SIG-M5 treated with dmso at 0.1 percent for 504 hours (cell line): ENCODE results near the gene GSG1L.
A peak's percentile ranks its signal among the peaks of the same experiment; 100 is the strongest.

Experiments used
- DNase-seq: peaks from one replicate; lab custom pipeline; 2025; ENCODE audit not compliant: unreplicated experiment; lab: John Stamatoyannopoulos, UW

GSG1L gene

DNA sequence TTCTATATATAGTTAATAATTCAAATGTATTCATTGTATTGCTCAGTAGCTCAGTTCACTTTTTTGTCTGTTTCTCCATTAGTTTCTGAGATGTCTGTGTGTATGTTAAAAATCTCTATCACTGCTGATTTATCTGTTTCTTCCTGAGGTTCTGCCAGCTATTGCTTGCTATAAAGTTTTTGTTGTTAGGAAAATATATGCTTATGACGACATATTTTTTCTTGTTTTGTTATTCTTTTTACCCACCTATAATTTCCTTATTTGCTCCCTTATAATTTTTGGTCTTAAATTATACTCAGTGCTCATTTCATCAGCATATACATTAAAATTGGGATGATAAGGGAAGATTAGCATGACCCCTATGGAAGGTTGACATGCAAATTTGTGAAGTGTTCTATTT lies 200.6 kb downstream of the GSG1L start:
- DNase-seq = no peak

DNA sequence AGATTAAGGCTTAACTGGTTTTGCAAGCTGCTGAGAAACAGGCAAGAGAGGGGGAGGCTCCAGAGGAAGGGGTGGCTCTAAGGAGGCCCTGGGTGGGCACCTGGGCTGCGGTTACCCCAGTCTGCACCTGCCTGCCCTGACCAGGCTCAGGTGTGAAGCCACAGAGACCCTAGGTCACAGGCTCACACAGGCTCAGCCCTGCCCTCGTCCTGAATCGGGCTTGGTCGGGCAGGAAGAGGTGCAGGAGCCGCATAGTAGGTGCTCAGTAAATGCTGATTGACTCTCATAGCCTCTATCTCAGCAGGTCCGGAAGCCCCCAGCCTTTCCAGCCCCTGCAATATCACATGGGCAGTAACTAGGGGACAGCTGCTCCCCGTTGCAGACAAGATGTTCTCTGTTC lies 203.4 kb downstream of the GSG1L start:
- no peak for DNase-seq

DNA sequence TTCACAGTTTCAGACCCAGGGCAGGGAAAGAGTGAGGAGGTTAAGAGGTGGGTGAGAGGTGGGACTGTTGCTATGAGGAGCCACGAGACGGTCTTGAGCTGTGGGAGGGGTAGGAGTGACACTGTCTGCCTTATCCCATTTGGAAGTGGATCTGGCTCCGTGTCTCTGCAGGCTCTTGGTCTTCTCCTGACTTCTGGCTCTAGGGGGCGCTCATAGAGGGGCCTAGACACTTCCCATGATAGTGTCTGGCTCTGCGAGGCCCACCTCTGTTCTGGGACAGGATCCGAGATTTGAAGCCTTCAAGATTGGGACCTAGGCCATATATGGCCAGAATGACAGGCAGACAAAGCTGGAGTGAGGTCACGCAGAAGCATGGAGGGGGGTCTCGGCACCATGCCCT lies 204.5 kb downstream of the GSG1L start:
- DNase-seq = no peak

DNA sequence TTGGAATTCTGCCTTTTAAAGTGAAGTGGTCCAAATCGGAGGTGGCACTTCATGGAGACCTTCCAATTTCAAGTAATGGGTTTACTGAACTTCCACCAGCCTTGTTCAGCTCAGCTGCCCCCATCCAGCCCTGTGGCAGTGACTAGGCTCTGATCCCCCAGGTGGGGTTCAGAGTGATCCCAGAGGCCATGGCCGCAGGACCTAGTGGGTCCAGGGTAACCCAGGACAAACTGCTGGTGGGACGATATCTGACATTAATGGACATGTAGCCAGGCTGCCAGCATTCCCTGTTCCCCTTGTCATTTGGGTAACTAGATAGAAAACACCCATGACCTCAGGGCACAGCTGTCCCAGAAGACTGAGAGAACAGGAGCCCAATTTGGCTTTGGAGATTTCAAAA lies 209.9 kb downstream of the GSG1L start:
- no peak for DNase-seq

DNA sequence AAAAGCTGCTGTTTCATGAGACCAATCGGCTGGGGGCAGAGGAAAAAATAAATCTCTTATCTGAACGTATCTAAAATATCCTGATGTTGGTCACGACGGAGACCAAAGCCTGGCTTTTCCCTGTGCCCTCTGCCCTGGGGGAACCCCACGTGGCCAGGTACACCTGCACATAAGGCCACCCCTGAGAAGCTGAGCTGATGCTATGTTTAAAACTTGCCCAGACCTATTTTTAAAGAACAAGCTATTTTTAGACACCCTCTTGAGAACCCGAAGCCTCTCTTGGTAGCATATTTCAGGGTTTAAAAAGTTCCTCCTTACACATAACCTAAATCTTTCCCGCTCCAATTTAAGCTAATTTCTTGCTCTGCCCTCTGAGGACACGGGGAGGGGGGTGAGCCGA lies 210.4 kb downstream of the GSG1L start:
- no peak for DNase-seq

DNA sequence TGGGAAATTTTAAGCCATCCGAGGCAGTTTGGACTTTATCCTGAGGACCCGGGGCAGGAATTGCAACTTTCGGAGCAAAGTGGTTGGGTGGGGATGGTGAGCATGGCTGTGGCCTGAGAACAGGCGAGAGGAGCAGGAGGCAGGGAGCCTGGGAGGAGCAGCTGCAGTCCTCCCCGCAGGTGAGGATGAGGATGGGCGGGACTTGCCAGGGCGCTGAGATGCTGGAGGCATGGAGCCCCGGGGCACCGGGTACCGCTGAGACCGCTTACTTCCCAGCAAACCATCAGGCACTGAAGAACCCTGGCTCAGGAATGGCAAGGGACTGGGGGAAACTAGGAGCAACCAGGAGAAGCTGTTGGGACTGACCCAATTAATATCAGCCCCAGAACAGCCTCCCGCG lies 210.8 kb downstream of the GSG1L start:
- no peak for DNase-seq

DNA sequence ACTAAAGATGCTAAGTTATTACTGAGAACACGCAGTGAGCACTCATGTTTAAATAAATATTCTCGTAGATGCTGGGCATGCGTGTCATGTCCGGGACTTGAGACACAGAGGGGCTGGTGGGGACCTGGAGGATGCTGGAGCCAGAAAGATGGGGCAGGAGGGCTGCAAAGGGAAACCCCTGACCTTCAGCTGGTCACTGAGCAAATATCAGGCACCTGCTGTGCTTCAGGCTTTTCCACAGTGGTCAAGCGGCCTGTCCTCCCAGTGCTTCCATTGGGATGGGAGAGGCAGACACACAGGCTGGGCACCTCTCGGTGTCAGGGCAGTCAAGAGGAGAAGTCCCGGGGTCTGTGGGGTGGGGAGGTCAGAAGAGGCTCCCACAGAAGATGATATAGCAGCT lies 211.4 kb downstream of the GSG1L start:
- DNase-seq = no peak

DNA sequence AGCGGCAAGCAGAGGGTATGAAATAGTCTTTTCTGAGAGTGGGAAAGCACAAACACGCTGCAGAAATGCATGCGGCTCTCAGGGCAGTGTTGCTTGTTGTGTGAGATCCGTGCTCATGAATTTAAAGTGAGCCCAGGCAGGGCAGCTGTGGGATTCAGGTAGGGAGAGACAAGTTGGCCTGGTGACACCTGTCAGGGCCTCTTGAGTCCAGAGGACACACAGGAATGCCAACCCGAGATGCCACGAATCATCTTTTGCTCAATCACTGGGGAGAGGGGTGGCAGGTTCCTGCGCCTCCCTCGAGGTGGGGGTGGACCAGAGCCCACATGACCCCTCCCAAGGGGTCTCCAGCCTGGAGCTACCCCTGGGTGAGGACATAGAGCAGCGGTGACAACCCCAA lies 211.9 kb downstream of the GSG1L start:
- no peak for DNase-seq

DNA sequence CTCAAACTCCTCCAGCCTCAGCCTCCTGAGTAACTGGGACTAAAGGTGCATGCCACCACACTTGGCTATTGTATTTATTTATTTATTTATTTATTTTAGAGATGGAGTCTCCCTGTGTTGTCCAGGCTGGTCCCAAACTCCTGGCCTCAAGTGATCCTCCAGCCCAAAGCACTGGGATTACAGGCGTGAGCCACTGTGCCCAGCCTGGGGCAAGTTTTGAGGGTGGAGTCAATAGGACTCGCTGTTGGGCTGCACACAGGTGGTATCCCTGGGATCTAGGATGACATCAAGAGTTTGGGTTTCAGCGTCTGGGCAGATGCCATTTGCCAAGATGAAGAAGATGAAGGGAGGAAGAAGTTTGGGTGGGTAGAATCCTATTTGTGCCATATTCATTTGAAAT lies 213.9 kb downstream of the GSG1L start:
- DNase-seq = no peak

DNA sequence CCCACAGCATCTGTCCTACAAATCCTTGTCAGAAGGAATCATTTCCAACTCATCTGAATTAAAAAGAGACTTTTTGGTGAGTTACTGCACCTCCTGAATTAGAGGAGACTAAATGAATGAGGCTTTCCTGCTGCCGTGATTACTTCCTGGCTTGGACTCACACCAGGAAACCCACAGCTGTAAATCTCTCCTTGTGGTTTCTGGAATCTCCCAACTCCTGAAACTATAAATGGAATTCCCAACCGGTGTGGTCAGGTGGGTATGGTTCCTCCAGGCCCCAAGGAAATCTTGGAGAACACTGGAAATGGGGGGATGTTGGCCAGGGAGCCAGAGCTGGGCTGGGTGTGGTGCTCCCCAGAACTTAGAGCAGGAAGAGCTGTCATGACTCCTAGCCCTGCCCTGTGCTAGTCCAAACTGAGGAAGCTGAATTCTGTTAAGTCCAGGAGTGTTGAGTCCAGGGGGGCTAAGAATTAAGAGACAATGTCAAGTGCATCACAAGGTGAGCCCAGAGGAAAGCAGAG lies 216.4 kb downstream of the GSG1L start:
- DNase-seq = no peak

DNA sequence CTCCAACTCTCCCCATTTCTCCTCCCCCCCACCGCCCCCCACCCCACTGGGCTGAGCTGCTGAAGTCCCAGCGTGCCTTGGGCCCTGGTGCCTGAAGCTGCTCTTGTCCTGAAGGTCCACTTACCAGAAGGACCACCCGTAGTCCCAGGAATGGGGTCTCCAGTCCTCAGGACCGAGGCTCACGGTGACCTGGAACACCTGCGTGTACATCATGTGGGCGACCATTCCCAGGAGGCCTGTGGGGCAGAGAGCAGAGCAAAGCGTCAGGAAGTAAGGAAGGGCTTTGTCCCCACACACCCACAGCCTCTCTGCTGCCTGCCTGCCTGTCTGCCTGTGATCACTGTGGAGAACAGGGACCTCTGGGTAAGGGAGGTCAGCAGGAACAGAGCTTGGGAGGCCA lies 218.7 kb downstream of the GSG1L start:
- no peak for DNase-seq

DNA sequence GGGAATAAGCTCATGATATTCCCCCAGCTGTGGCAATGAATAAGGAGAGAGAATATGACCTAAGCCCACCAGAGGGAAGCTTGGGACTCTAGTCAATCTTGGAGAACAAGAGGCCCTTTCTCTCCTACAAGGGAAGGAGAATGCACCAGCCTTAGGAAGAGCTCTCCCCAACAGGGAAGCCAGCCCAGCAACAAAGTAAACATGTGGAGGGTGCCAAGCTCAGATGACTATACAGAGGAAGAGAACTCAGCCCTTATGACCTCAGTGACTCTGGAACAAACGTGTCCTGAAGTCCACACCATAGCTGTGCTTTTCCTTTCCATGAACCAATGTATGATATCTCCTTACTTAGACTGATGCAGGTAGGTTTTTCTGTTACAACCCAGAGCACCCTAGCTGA lies 219.7 kb downstream of the GSG1L start:
- DNase-seq = no peak

DNA sequence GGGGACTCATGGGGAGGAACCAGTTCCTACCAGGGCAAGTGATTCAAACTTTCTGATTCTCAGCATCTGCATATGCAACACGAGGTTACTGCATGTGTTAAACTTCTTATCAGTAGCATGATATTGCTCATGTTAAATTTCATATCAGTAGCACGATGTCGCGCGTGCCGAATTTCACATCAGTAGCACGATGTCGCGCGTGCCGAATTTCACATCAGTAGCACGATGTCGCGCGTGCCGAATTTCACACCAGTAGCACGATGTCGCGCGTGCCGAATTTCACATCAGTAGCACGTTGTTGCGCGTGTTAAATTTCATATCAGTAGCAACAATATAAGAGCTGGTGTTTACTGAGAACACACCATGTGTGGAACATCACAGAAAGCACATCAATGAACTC lies 221.6 kb downstream of the GSG1L start:
- no peak for DNase-seq

DNA sequence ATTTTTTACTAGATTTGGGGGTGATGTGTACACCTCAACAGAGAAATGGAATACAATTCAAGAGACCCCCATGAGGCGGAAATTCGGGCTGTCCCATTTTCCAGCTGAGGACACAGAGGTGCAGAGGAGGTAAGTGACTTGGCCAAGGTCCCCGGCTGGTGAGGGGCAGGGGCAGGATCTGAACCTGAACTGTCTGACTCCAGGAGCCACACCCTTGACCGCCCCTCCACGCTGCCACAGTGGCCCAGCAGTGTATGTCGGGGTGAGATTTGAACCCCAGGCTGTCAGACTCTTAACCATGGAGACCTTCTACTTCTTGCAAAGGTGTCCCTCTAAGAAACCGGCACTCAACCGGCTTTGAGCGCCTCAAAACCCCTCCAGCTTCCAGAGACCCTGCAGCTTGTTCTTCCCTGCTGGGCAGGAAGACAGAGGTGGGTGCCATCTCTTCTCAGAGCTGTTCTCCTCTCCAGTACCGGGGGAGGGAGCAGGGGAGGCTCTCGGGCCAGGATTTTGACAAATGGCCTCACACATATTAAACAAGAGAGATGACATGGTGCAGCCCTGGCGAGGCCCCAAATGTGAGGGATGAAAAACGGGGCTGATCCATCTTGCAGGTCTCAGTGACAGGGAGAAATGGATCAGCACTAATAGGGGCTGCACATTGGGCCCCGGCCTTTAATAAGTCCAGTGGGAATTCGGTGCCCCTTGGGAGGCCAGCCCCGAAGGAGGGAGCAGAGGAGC lies 222.3 kb downstream of the GSG1L start:
- no peak for DNase-seq

DNA sequence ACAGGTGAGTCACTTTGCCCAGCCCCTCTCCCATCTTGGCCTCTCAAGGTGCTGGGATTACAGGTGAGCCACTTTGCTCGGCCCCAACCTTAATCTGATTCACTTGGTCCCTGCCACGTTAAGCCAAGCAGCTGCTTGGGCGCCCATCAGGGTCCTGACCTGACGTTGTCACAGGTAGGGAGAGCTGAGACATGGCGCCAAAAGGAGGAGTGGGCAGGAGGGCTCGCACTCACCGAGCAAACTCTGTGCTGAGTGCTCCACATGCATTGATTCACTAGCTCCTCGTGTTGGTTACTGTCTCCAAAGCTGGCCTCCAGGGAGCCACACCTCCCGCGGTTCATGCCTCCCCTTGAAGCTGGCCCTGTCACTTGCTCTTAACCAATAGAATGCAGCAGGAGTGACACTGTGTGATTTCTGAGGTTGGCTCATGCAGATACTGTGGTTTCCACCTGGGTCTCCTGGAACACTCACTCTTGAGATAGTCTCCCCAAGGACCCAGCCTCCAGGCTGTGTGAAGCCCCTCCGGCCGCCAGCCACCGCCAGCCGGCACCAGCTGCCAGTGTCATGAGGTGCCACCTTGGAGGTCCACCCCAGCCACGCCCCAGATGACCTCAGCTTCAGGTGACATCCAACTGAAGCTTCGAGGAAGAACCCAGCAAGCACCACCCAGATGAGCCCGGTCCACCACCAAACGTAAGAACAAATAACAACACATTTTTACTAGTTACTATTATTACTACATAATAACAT lies 223.0 kb downstream of the GSG1L start:
- DNase-seq = no peak

DNA sequence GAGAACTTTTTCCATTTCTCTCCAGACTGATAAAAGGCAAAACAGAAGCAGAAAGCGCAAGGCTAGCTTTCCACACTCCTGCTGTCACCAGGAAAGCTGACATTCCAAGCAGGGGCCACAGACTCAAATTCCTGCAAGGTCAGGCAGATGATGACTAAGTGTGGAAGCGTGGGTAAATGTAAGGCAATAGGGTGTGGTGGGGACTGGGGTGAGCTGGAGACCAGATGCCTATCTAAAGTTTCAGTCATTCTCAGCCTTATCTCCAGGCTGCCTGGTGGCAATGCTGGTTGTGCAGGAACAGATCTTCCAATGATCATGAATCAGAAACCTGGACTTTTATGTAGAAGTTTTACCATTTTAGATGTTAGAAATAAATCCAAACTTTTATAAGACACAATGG lies 224.1 kb downstream of the GSG1L start:
- DNase-seq = peak; percentile 4

DNA sequence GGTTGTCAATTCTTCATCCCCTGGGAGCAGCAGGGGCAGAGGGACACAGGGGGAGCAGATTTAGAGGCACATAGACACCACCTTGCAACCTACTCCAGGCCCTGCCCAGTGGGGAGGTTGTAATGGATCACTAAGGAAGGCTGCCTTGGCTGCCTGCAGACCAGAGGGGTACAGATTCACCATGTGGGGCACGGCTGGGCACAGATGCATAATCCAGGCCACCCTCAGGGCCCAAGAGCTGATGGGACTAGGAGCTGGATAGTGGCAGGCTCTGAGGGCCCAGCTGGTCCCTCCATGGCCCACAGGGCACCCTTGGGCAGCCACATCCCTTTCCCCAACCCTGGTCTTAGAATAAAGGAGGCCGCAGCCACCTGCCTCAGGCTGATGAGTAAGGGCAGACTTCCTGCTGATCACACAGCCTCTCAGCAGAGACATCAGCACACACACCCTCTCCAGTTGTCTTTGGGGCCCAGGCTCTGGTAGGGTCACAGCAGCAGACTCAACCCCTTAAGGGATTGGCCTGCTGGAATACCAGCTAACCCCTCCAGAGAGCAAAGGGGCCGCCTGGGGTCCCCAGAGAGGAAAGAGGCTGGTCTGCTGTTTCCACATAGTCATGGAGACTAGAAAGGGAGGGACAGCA lies 224.9 kb downstream of the GSG1L start:
- DNase-seq = no peak

DNA sequence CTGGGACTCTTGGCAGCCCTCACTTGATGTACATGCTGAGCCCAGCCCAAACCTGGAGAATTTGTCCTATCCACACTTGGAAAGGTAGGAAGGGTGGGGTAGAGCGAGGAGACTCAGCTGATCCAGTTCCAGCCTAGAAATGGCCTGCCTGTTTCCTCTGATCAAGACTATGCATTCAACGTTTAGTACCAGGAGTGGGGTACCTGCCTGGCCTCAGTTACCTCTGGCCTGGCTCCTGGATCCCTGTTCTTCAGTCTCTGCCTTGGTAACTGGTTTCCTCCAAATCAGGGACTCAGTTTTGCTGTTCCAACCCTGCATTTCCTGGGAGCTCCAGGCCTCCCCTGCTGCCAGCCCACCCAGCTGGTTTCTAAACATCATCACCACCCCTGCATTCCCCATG lies 233.5 kb downstream of the GSG1L start:
- DNase-seq = no peak

DNA sequence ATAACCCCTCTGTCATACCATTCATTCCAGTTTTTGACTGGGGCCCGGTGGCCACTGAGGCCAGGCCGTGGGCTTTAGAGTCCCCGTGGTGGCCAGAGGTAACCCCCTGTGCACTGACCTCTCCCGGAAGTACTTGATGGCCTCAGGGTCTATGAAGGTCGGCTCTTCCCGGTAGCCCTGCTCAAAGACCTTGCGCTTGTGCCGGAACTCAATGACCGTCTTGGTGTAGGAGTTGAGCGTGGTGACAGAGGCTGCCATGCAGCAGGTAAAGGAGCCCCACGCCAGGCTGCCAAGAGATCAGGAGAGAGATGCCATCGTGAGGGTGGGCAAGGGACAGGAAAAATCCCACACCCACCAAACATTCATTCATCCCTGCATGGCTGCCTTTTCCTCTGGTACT lies 234.8 kb downstream of the GSG1L start:
- DNase-seq = no peak

DNA sequence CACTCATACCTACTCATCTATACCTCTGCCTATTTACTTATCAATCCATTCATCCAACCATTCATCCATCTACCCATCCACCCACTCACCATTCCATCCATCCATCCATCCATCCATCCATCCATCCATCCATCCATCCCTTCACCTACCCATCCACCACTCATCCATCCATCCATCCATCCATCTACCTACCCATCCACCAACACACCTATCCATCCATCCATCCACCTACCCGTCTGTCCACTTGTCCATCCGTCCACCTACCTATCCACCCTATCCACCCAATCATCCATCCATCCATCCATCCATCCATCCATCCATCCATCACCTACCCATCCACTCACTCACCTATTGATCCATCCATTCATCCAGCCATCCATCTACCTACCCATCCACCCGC lies 235.7 kb downstream of the GSG1L start:
- no peak for DNase-seq

DNA sequence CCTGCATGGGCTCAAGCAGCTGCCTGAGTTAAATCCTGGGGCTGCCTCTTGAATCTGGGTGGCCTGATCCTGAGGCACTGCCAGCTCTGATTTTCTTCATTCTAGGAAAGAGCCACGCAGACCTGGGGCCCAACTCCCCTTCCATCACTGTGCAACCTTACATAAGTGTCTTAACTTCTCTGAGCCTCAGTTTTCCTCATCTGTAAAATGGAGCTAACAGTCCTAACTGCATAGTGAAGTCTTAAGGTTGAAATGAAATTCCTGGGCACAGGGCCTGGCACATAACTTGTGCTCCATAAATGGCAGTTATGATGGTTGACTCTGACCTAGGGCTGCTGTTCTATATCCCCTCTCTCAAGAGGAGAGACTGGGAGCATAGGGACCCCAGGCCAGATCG lies 236.6 kb downstream of the GSG1L start:
- no peak for DNase-seq
